Left lobe of liver (tissue), 1 donor: ENCODE data around the gene PRRX2. TPM values are rescaled to one million over a fixed set of nuclear protein-coding genes. Genes with fewer than 3 reads are reported as not detected.

ENCODE experiments used
- total RNA-seq: library from RNA; stranded (reverse); gene quantifications from one replicate; pipeline ENCODE4 v1.2.1, GENCODE V29; 2021
- donor health status: DM: no; HTN: yes; CAD: no.

The PRRX2 gene
- total RNA-seq, 1 donor from 2014 or later, result not detected

Other genes with a start within 250 kb of the PRRX2 start
- not detected for gene C9orf50, start 44.5 kb upstream of the PRRX2 start, total RNA-seq
- 19.9 TPM for gene NTMT1, start 39.5 kb upstream of the PRRX2 start, total RNA-seq
- gene ASB6, start 23.5 kb upstream of the PRRX2 start, total RNA-seq, result 6.6 TPM
- gene PTGES, start 87.4 kb downstream of the PRRX2 start, total RNA-seq, result not detected
- 18.7 TPM for gene TOR1B, start 137.5 kb downstream of the PRRX2 start, total RNA-seq
- gene TOR1A, start 158.5 kb downstream of the PRRX2 start, total RNA-seq, result 17.8 TPM
- 27.7 TPM for gene C9orf78, start 169.6 kb downstream of the PRRX2 start, total RNA-seq
- 16.7 TPM for gene USP20, start 169.8 kb downstream of the PRRX2 start, total RNA-seq